GM12878 (cell line): Measurements from ENCODE around the gene AHNAK2. TPM values are rescaled to one million over a fixed set of nuclear protein-coding genes. Genes with fewer than 3 reads are reported as not detected.

Experiments used
- ATAC-seq: fragments of 200-7000 bp; cut with Tn5 transposase; 3 replicates; pipeline ENCODE4 v1.9.1; 2020; ENCODE audit warnings: mild to moderate bottlenecking, moderate library complexity
- BruUV-seq: library from RNA; stranded (reverse); fragments of 400-500 nt; replicated peaks from 2 replicates; lab custom pipeline; 2021; lab: Mats Ljungman, UMichigan
- CTCF ChIA-PET: fragments of 300-600 bp; sonication (Branson Sonifier 250); formaldehyde crosslinking; extraction: SDS; loops from one replicate; lab custom pipeline; 2021; ENCODE audit warnings: inconsistent platforms; lab: Yijun Ruan, JAX
- POLR2A ChIA-PET: fragments of 350-600 bp; formaldehyde crosslinking; extraction: SDS; loops from one replicate; lab custom pipeline; 2021; ENCODE audit warnings: inconsistent platforms; lab: Charles Lee
- RAD21 ChIA-PET: fragments of 300-600 bp; sonication (Branson Sonifier 250); formaldehyde crosslinking; loops from one replicate; lab custom pipeline; 2023; ENCODE audit warnings: antibody characterized with exemption; ENCODE audit not compliant: unreplicated experiment; lab: Charles Lee
- SMC1A ChIA-PET: fragments of 300-600 bp; sonication (Branson Sonifier 250); formaldehyde crosslinking; loops from one replicate; lab custom pipeline; 2023; ENCODE audit not compliant: unreplicated experiment, uncharacterized antibody; lab: Charles Lee
- DNase-seq: peaks from one replicate; pipeline ENCODE4 v3.0.0-alpha.2; 2011; ENCODE audit warnings: low read depth, low spot score
- FAIRE-seq: peaks from 3 replicates; lab custom pipeline; 2011; peaks lifted over from hg19 to GRCh38; lab: Jason Lieb, UNC
- H2AFZ ChIP-seq: 2 replicates; pipeline ENCODE4 v1.6.0; 2011; ENCODE audit warnings: low read depth, low read length, control low read depth; ENCODE audit not compliant: control insufficient read depth
- H3K27ac ChIP-seq: 2 replicates; pipeline ENCODE4 v1.5.1; 2011; ENCODE audit warnings: control low read depth; ENCODE audit not compliant: control insufficient read depth, insufficient read depth
- H3K27me3 ChIP-seq, 2 experiments: replicated peaks in 1 of 2; 2 replicates each; pipeline versions ENCODE4 v1.6.0 to v1.6.1; 2011; ENCODE audit warnings: low read length in 1 of 2; ENCODE audit not compliant: control insufficient read depth in 2 of 2, insufficient read depth in 2 of 2
- H3K36me3 ChIP-seq, 2 experiments: 2 replicates each; pipeline ENCODE4 v1.5.1; 2011; ENCODE audit warnings: low read length in 1 of 2; ENCODE audit not compliant: control insufficient read depth in 2 of 2, insufficient read depth in 2 of 2
- H3K4me1 ChIP-seq: 2 replicates; pipeline ENCODE4 v1.6.1; 2011; ENCODE audit warnings: mild to moderate bottlenecking, low read length, moderate library complexity, mixed read lengths; ENCODE audit not compliant: control insufficient read depth, insufficient read depth
- H3K4me2 ChIP-seq: 2 replicates; pipeline ENCODE4 v1.6.0; 2011; ENCODE audit warnings: control low read depth; ENCODE audit not compliant: control insufficient read depth, insufficient read depth
- H3K4me3 ChIP-seq: fragments of 200-600 bp; sonication (generic); 2 replicates; pipeline ENCODE4 v1.5.1; 2016
- H3K79me2 ChIP-seq: 2 replicates; pipeline ENCODE4 v1.6.0; 2011; ENCODE audit warnings: low read length; ENCODE audit not compliant: control insufficient read depth, insufficient read depth
- H3K9ac ChIP-seq: 2 replicates; pipeline ENCODE4 v1.8.0; 2011; ENCODE audit warnings: low read length, control low read depth, mixed read lengths; ENCODE audit not compliant: control insufficient read depth, insufficient read depth
- H3K9me3 ChIP-seq: replicated peaks from 3 replicates; pipeline ENCODE4 v1.5.1; 2011; ENCODE audit warnings: mild to moderate bottlenecking, low read length; ENCODE audit not compliant: control insufficient read depth, insufficient read depth
- H4K20me1 ChIP-seq: 2 replicates; pipeline ENCODE4 v1.6.0; 2011; ENCODE audit not compliant: control insufficient read depth, insufficient read depth
- BACH1 ChIP-seq: fragments of 450-650 bp; IDR thresholded peaks from 2 replicates; pipeline ENCODE4 v1.6.1; 2017; ENCODE audit warnings: mild to moderate bottlenecking, borderline replicate concordance
- BHLHE40 ChIP-seq, 2 experiments: fragments of 450-650 bp in 1 of 2; IDR thresholded peaks; 2 replicates each; pipeline ENCODE4 v1.6.1; 2011 to 2017; ENCODE audit warnings: low read depth in 2 of 2, borderline replicate concordance in 1 of 2, improper control_type of control experiment in 1 of 2, low read length in 1 of 2, mild to moderate bottlenecking in 1 of 2
- HDGF ChIP-seq: fragments of 450-650 bp; IDR thresholded peaks from 2 replicates; pipeline ENCODE4 v1.6.1; 2016; ENCODE audit warnings: antibody characterized with exemption
- KDM1A ChIP-seq: fragments of 200-600 bp; sonication (generic); IDR thresholded peaks from 2 replicates; pipeline ENCODE4 v1.6.1; 2016; ENCODE audit warnings: borderline replicate concordance
- RELA ChIP-seq: fragments of 450-650 bp; IDR thresholded peaks from 2 replicates; pipeline ENCODE4 v1.8.0; 2014; ENCODE audit warnings: borderline replicate concordance; ENCODE audit not compliant: partially characterized antibody
- SP1 ChIP-seq: IDR thresholded peaks from one replicate; pipeline ENCODE4 v1.6.1; 2011; ENCODE audit warnings: low read depth, low read length
- SREBF2 ChIP-seq: IDR thresholded peaks from 2 replicates; pipeline ENCODE4 v1.6.1; 2012; ENCODE audit warnings: mild to moderate bottlenecking, low read length
- ZNF384 ChIP-seq: IDR thresholded peaks from 2 replicates; pipeline ENCODE4 v1.6.1; 2012; ENCODE audit warnings: low read depth, mild to moderate bottlenecking, low read length, improper control_type of control experiment, borderline replicate concordance
- WGBS: methylation state at CpG from one replicate; pipeline ENCODE4 v1.1.6; 2016; ENCODE audit warnings: low lambda C conversion rate; ENCODE audit not compliant: insufficient replicate concordance, insufficient coverage; ENCODE audit errors: missing lambda C conversion rate; 5-methylcytosine and 5-hydroxymethylcytosine counted together
- in situ Hi-C: fragments of 300-500 bp; cut with MboI; formaldehyde crosslinking; loops from 9 replicates; pipeline ENCODE4 v1.14.3; 2018; ENCODE audit warnings: mixed read lengths
- intact Hi-C: fragments of 100-400 bp; cut with micrococcal nuclease; formaldehyde crosslinking; loops from one replicate; pipeline ENCODE4 v1.14.2; 2022; ENCODE audit not compliant: unreplicated experiment
- polyA plus RNA-seq, 11 experiments: library from polyadenylated mRNA; depleted of rRNA in 4 of 11; unstranded in 6 of 11; stranded (reverse) in 5 of 11; fragments of >200 nt; fragmentation: Nextera tagmentation in 4 of 11; fragmentation: Illumina TruSeq in 1 of 11; extraction: Ambion mirVana in 4 of 11; extraction: Trizol in 1 of 11; gene quantifications; 1 replicate in 1 of 11; 2 replicates in 10 of 11; pipeline versions ENCODE4 v1.2.1 to v1.2.3, GENCODE V29; 2011 to 2016; ENCODE audit warnings: inconsistent platforms in 2 of 11, missing spikeins in 2 of 11, low read depth in 1 of 11
- total RNA-seq, 4 experiments: library from RNA; depleted of rRNA in 3 of 4; stranded (reverse); fragments of >200 nt in 3 of 4; fragmentation: Illumina TruSeq in 1 of 4; extraction: Trizol in 1 of 4; gene quantifications; 2 replicates each; pipeline versions ENCODE4 v1.2.1 to v1.2.3, GENCODE V29; 2013 to 2021
- TF ChIP-seq, protein P1 (sequence below): IDR thresholded peaks from 2 replicates; pipeline ENCODE4 v1.6.1; 2011; ENCODE audit warnings: borderline replicate concordance, low read depth, mild to moderate bottlenecking, moderate library complexity, mixed read lengths, low read length; ENCODE audit not compliant: insufficient read depth; ENCODE audit errors: extremely low read length
- TF ChIP-seq, protein P2 (sequence below): fragments of 450-650 bp; IDR thresholded peaks from 2 replicates; pipeline ENCODE4 v1.6.1; 2017; ENCODE audit warnings: borderline replicate concordance

Gene AHNAK2
- total and polyA plus RNA-seq, 10 of the 15 experiments (the other 5 are each of a cell fraction or from before 2014, with no cell fraction given) = 0.03 to 0.10 TPM; not detected in 8

DNA sequence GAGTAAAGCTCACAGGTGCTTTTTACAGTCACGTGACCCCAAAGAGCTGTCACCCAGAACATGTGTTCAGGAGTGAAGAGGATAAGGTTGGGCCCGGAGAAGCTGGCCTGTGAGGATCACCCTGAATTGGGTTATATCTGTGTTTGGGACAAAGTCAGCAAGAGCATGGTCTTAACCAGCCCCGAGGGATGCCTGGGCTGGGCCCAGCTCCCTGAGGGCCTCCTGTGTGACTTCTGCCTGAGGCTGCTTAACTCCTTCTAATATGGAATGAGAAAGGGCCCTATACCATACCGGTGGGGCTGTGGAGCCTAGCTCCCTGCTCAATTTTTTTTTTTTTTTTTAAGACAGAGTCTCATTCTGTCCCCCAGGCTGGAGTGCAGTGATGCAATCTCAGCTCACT is 40.2 kb upstream of the AHNAK2 start:
- Histone ChIP-seq H3K9me3 (no peaks in the 10 kb centered on the region), H3K27me3 (no peaks in the 10 kb centered on the region), H3K27ac (peak overlapping the region; percentile 80; the same call in 1 of the 2 replicates), H2AFZ (no peak overlapping the region), H3K79me2 (peaks cover 91% of the 10 kb centered on the region), H3K36me3 (peaks cover 6 to 12% of the 10 kb centered on the region in 2 experiments; a peak in 3 of 4 replicates), H3K4me1 (peaks cover 22% of the 10 kb centered on the region), H4K20me1 (no peaks in the 10 kb centered on the region; the same call in 1 of the 2 replicates), H3K4me2 (peak overlapping the region; percentile 65; the same call in 1 of the 2 replicates), H3K9ac (peak overlapping the region; percentile 93), H3K4me3 (peak overlapping the region; percentile 89)
- FAIRE-seq = no peak
- peak in 1 of 2 experiments; percentile 33; a peak in 1 of 4 replicates for TF ChIP-seq BHLHE40 (IDR thresholded peaks at IDR 0.05; ENCODE audit: borderline replicate concordance in 1 of 2, low read depth in 2 of 2, low read length in 1 of 2)
- no peak for TF ChIP-seq HDGF
- ATAC-seq = no peak
- DNase-seq = no peak
- SMC1A ChIA-PET = interaction anchor here (0.6 to 3.3 kb wide), 8 partner anchors 9 to 1743 kb away, joined by 3 to 13 read pairs (median 5); partner anchors contain the start of gene GPR132
- WGBS = 9% methylated on average over 4 of the region's 4 CpGs
- POLR2A ChIA-PET = interaction anchor here (0.6 to 4.3 kb wide), 6 partner anchors 8 to 97 kb away, joined by 3 to 14 read pairs (median 4); no protein-coding TSS in a partner anchor
- in situ Hi-C loops (no loop called here), intact Hi-C loops (no loop called here)
- CTCF ChIA-PET = interaction anchor here (0.8 to 3.0 kb wide), 9 partner anchors 12 to 63 kb away, joined by 3 to 25 read pairs (median 5); partner anchors contain the start of gene GPR132
- RAD21 ChIA-PET = interaction anchor here (0.8 to 3.9 kb wide), 4 partner anchors 26 to 46 kb away, joined by 3 to 25 read pairs (median 9); partner anchors contain the start of genes CLBA1 and GPR132
- no TSS peak for BruUV-seq

DNA sequence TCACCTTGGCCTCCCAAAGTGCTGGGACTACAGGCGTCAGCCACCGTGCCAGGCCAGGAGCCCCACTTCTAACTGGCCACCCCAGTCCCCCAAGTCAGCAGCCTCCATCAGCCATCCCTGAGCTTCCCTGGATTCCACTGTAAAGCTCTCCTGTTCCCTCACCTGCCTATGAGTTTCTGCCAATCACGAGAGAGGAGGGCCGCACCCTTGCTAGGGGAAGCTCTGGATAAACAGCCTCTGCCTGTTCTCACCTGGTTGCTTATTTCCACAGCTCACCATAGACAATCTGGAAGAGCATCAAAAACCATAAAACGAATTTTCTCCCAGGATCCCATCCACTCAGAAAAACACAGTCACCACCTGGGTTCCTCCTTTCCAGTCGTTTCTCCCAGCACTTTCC is 37.7 kb upstream of the AHNAK2 start:
- POLR2A ChIA-PET = interaction anchor here (4.3 kb wide), 1 partner anchor 11 kb away, joined by 14 read pairs; no protein-coding TSS in a partner anchor
- RAD21 ChIA-PET = interaction anchor here (0.8 to 1.3 kb wide), 4 partner anchors 10 to 50 kb away, joined by 3 read pairs; no protein-coding TSS in a partner anchor
- CTCF ChIA-PET = interaction anchor here (1.6 to 3.5 kb wide), 3 partner anchors 12 to 40 kb away, joined by 6 to 15 read pairs (median 7); no protein-coding TSS in a partner anchor
- SMC1A ChIA-PET = interaction anchor here (1.0 to 3.3 kb wide), 7 partner anchors 10 to 71 kb away, joined by 3 to 11 read pairs (median 3); no protein-coding TSS in a partner anchor
- Histone ChIP-seq H3K79me2 (peaks cover 98% of the 10 kb centered on the region), H3K4me2 (peak overlapping the region; percentile 75; the same call in 1 of the 2 replicates), H3K9ac (no peak overlapping the region), H3K36me3 (peaks cover 20 to 24% of the 10 kb centered on the region in 2 experiments; a peak in 3 of 4 replicates), H3K9me3 (no peaks in the 10 kb centered on the region), H3K27me3 (no peaks in the 10 kb centered on the region), H3K27ac (no peak overlapping the region), H4K20me1 (no peaks in the 10 kb centered on the region; the same call in none of the 2 replicates), H3K4me3 (peak overlapping the region; percentile 49), H3K4me1 (peaks cover 24% of the 10 kb centered on the region), H2AFZ (no peak overlapping the region)
- 52% methylated on average over 6 of the region's 6 CpGs for WGBS
- no TSS peak for BruUV-seq
- in situ Hi-C loops = no loop called here
- intact Hi-C loops = no loop called here
- ATAC-seq (no peak), DNase-seq (no peak), FAIRE-seq (no peak)
- TF ChIP-seq, protein P1, sequence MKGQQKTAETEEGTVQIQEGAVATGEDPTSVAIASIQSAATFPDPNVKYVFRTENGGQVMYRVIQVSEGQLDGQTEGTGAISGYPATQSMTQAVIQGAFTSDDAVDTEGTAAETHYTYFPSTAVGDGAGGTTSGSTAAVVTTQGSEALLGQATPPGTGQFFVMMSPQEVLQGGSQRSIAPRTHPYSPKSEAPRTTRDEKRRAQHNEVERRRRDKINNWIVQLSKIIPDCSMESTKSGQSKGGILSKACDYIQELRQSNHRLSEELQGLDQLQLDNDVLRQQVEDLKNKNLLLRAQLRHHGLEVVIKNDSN = no peak
- TF ChIP-seq RELA = no peak
- TF ChIP-seq SP1 = no peak
- no peak for TF ChIP-seq ZNF384
- no peak for TF ChIP-seq KDM1A
- TF ChIP-seq BACH1 = no peak
- TF ChIP-seq, protein P2, sequence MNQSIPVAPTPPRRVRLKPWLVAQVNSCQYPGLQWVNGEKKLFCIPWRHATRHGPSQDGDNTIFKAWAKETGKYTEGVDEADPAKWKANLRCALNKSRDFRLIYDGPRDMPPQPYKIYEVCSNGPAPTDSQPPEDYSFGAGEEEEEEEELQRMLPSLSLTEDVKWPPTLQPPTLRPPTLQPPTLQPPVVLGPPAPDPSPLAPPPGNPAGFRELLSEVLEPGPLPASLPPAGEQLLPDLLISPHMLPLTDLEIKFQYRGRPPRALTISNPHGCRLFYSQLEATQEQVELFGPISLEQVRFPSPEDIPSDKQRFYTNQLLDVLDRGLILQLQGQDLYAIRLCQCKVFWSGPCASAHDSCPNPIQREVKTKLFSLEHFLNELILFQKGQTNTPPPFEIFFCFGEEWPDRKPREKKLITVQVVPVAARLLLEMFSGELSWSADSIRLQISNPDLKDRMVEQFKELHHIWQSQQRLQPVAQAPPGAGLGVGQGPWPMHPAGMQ = no peak
- no peak for TF ChIP-seq SREBF2
